Astrocyte (in vitro differentiated cells and primary cell): Measurements from ENCODE around the gene RNF186.

Experiments used
- EZH2 ChIP-seq: IDR thresholded peaks from 2 replicates; pipeline ENCODE4 v1.6.1; 2012; ENCODE audit warnings: mild to moderate bottlenecking, low read length, inconsistent platforms; ENCODE audit not compliant: insufficient read depth
- TF ChIP-seq, protein P1 (sequence below): IDR thresholded peaks from 2 replicates; pipeline ENCODE4 v1.5.1; 2011; ENCODE audit warnings: low read depth, mild to moderate bottlenecking, inconsistent platforms, low read length, moderate library complexity; ENCODE audit not compliant: insufficient read depth

DNA sequence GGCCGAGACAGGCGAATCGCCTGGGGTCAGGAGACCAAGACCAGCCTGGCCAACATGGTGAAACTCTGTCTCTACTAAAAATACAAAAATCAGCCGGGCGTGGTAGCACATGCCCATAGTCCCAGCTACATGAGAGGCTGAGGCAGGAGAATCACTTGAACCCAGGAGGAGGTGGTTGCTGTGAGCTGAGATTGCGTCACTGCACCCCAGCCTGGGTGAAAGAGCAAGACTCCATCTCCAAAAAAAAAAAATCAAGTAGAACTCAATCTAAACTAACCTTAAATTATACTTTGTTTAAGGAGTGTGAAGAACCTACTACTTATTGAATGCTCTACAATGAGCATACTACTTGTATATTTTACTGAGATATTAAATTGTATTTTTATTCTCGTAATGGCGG lies 30.5 kb upstream of the RNF186 start:
- TF ChIP-seq, protein P1, sequence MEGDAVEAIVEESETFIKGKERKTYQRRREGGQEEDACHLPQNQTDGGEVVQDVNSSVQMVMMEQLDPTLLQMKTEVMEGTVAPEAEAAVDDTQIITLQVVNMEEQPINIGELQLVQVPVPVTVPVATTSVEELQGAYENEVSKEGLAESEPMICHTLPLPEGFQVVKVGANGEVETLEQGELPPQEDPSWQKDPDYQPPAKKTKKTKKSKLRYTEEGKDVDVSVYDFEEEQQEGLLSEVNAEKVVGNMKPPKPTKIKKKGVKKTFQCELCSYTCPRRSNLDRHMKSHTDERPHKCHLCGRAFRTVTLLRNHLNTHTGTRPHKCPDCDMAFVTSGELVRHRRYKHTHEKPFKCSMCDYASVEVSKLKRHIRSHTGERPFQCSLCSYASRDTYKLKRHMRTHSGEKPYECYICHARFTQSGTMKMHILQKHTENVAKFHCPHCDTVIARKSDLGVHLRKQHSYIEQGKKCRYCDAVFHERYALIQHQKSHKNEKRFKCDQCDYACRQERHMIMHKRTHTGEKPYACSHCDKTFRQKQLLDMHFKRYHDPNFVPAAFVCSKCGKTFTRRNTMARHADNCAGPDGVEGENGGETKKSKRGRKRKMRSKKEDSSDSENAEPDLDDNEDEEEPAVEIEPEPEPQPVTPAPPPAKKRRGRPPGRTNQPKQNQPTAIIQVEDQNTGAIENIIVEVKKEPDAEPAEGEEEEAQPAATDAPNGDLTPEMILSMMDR: no peak
- no peak for TF ChIP-seq EZH2
